ENCODE data around the gene CDKAL1.
"Not testable (repeated sequence)": the region's sequence is repeated elsewhere in the genome, so short reads cannot be mapped to it uniquely, and the experiment has no call there.

CDKAL1 gene

GRCh38 chr6:20740727-20741126 lies 206.5 kb downstream of the CDKAL1 start:
- H3K9me3 ChIP-seq (ENCODE audit: control insufficient read depth, insufficient read depth, low read length) = no peaks in the 10 kb centered on the region
- no peaks in the 10 kb centered on the region for H3K4me1 ChIP-seq (ENCODE audit: insufficient read depth, low read length)
- no peaks in the 10 kb centered on the region for H3K36me3 ChIP-seq (ENCODE audit: insufficient read depth, low read length)
- H3K9ac ChIP-seq (ENCODE audit: low read depth, low read length) = no peak overlapping the region

- Histone ChIP-seq H3K9me3 (ENCODE audit: control insufficient read depth, insufficient read depth, low read length) (no peaks in the 10 kb centered on the region), H3K36me3 (ENCODE audit: insufficient read depth, low read length) (no peaks in the 10 kb centered on the region), H3K4me1 (ENCODE audit: insufficient read depth, low read length) (peaks cover 4% of the 10 kb centered on the region), H3K9ac (ENCODE audit: low read depth, low read length) (no peak overlapping the region)
Measured at GRCh38 chr6:20741490-20741889, 207.2 kb downstream of the CDKAL1 start.

GRCh38 chr6:20744911-20745557 lies 210.8 kb downstream of the CDKAL1 start:
- H3K36me3 ChIP-seq (ENCODE audit: insufficient read depth, low read length) = no peaks in the 10 kb centered on the region
- no peak overlapping the region for H3K9ac ChIP-seq (ENCODE audit: low read depth, low read length)
- H3K9me3 ChIP-seq (ENCODE audit: control insufficient read depth, insufficient read depth, low read length) = no peaks in the 10 kb centered on the region
- H3K4me1 ChIP-seq (ENCODE audit: insufficient read depth, low read length) = peaks cover 4% of the 10 kb centered on the region

- no peaks in the 10 kb centered on the region for H3K36me3 ChIP-seq (ENCODE audit: insufficient read depth, low read length)
- peaks cover 7% of the 10 kb centered on the region for H3K4me1 ChIP-seq (ENCODE audit: insufficient read depth, low read length)
- H3K9me3 ChIP-seq (ENCODE audit: control insufficient read depth, insufficient read depth, low read length) = no peaks in the 10 kb centered on the region
- H3K9ac ChIP-seq (ENCODE audit: low read depth, low read length) = no peak overlapping the region
Measured at GRCh38 chr6:20746024-20746423, 211.8 kb downstream of the CDKAL1 start.

GRCh38 chr6:20746805-20747558 lies 212.7 kb downstream of the CDKAL1 start:
- peaks cover 8% of the 10 kb centered on the region for H3K4me1 ChIP-seq (ENCODE audit: insufficient read depth, low read length)
- no peak overlapping the region for H3K9ac ChIP-seq (ENCODE audit: low read depth, low read length)
- no peaks in the 10 kb centered on the region for H3K9me3 ChIP-seq (ENCODE audit: control insufficient read depth, insufficient read depth, low read length)
- no peaks in the 10 kb centered on the region for H3K36me3 ChIP-seq (ENCODE audit: insufficient read depth, low read length)

- no peak overlapping the region for H3K9ac ChIP-seq (ENCODE audit: low read depth, low read length)
- H3K9me3 ChIP-seq (ENCODE audit: control insufficient read depth, insufficient read depth, low read length) = no peaks in the 10 kb centered on the region
- H3K36me3 ChIP-seq (ENCODE audit: insufficient read depth, low read length) = no peaks in the 10 kb centered on the region
- H3K4me1 ChIP-seq (ENCODE audit: insufficient read depth, low read length) = peaks cover 8% of the 10 kb centered on the region
Measured at GRCh38 chr6:20747991-20748390, 213.7 kb downstream of the CDKAL1 start.

- no peaks in the 10 kb centered on the region for H3K9me3 ChIP-seq (ENCODE audit: control insufficient read depth, insufficient read depth, low read length)
- H3K9ac ChIP-seq (ENCODE audit: low read depth, low read length) = no peak overlapping the region
- H3K4me1 ChIP-seq (ENCODE audit: insufficient read depth, low read length) = peaks cover 5% of the 10 kb centered on the region; the same call in 1 of the 2 replicates
- no peaks in the 10 kb centered on the region for H3K36me3 ChIP-seq (ENCODE audit: insufficient read depth, low read length)
Measured at GRCh38 chr6:20751293-20751935, 217.2 kb downstream of the CDKAL1 start.

GRCh38 chr6:20755631-20756030 lies 221.4 kb downstream of the CDKAL1 start:
- no peaks in the 10 kb centered on the region for H3K36me3 ChIP-seq (ENCODE audit: insufficient read depth, low read length)

GRCh38 chr6:20756584-20757147 lies 222.4 kb downstream of the CDKAL1 start:
- not testable (repeated sequence) for H3K9ac ChIP-seq (ENCODE audit: low read depth, low read length); H3K4me1 ChIP-seq (ENCODE audit: insufficient read depth, low read length); H3K36me3 ChIP-seq (ENCODE audit: insufficient read depth, low read length); H3K9me3 ChIP-seq (ENCODE audit: control insufficient read depth, insufficient read depth, low read length)

More at GRCh38 chr6:20755631-20756030, 221.4 kb downstream of the CDKAL1 start:
- Histone ChIP-seq H3K4me1 (ENCODE audit: insufficient read depth, low read length) (peaks cover 5% of the 10 kb centered on the region; the same call in 1 of the 2 replicates), H3K9me3 (ENCODE audit: control insufficient read depth, insufficient read depth, low read length) (no peaks in the 10 kb centered on the region), H3K9ac (ENCODE audit: low read depth, low read length) (no peak overlapping the region)

GRCh38 chr6:20757761-20758160 lies 223.5 kb downstream of the CDKAL1 start:
- no peaks in the 10 kb centered on the region for H3K36me3 ChIP-seq (ENCODE audit: insufficient read depth, low read length)
- H3K9me3 ChIP-seq (ENCODE audit: control insufficient read depth, insufficient read depth, low read length) = peaks cover 4% of the 10 kb centered on the region; the same call in 1 of the 2 replicates
- no peak overlapping the region for H3K9ac ChIP-seq (ENCODE audit: low read depth, low read length)
- no peaks in the 10 kb centered on the region for H3K4me1 ChIP-seq (ENCODE audit: insufficient read depth, low read length)

GRCh38 chr6:20763296-20763695 lies 229.0 kb downstream of the CDKAL1 start:
- no peak overlapping the region for H3K9ac ChIP-seq (ENCODE audit: low read depth, low read length)
- H3K36me3 ChIP-seq (ENCODE audit: insufficient read depth, low read length) = no peaks in the 10 kb centered on the region
- no peaks in the 10 kb centered on the region for H3K4me1 ChIP-seq (ENCODE audit: insufficient read depth, low read length)
- peaks cover 4% of the 10 kb centered on the region; the same call in 1 of the 2 replicates for H3K9me3 ChIP-seq (ENCODE audit: control insufficient read depth, insufficient read depth, low read length)

GRCh38 chr6:20769631-20770030 lies 235.4 kb downstream of the CDKAL1 start:
- no peak overlapping the region for H3K9ac ChIP-seq (ENCODE audit: low read depth, low read length)
- H3K36me3 ChIP-seq (ENCODE audit: insufficient read depth, low read length) = no peaks in the 10 kb centered on the region
- no peaks in the 10 kb centered on the region for H3K9me3 ChIP-seq (ENCODE audit: control insufficient read depth, insufficient read depth, low read length)
- no peaks in the 10 kb centered on the region for H3K4me1 ChIP-seq (ENCODE audit: insufficient read depth, low read length)

GRCh38 chr6:20770773-20771172 lies 236.5 kb downstream of the CDKAL1 start:
- H3K9me3 ChIP-seq (ENCODE audit: control insufficient read depth, insufficient read depth, low read length) = no peaks in the 10 kb centered on the region
- H3K4me1 ChIP-seq (ENCODE audit: insufficient read depth, low read length) = no peaks in the 10 kb centered on the region
- H3K9ac ChIP-seq (ENCODE audit: low read depth, low read length) = no peak overlapping the region
- H3K36me3 ChIP-seq (ENCODE audit: insufficient read depth, low read length) = no peaks in the 10 kb centered on the region

- Histone ChIP-seq H3K9me3 (ENCODE audit: control insufficient read depth, insufficient read depth, low read length) (no peaks in the 10 kb centered on the region), H3K36me3 (ENCODE audit: insufficient read depth, low read length) (no peaks in the 10 kb centered on the region), H3K9ac (ENCODE audit: low read depth, low read length) (no peak overlapping the region), H3K4me1 (ENCODE audit: insufficient read depth, low read length) (no peaks in the 10 kb centered on the region)
Measured at GRCh38 chr6:20771409-20771808, 237.2 kb downstream of the CDKAL1 start.
